Astrocyte (in vitro differentiated cells and primary cell): ENCODE data around the gene DISC1. TPM values are rescaled to one million over a fixed set of nuclear protein-coding genes. Genes with fewer than 3 reads are reported as not detected.

Experiments
- DNase-seq: peaks from one replicate; pipeline ENCODE4 v3.0.0-alpha.2; 2010; ENCODE audit warnings: low read depth
- FAIRE-seq: peaks from 2 replicates; lab custom pipeline; 2011; peaks lifted over from hg19 to GRCh38; lab: Jason Lieb, UNC
- H2AFZ ChIP-seq: 2 replicates; pipeline ENCODE4 v1.6.0; 2012; ENCODE audit warnings: low read depth, low read length, inconsistent platforms
- H3K27ac ChIP-seq: 2 replicates; pipeline ENCODE4 v1.5.1; 2011; ENCODE audit warnings: low read depth, low read length, inconsistent platforms
- H3K27me3 ChIP-seq: 2 replicates; pipeline ENCODE4 v1.6.0; 2011; ENCODE audit warnings: low read length, inconsistent platforms; ENCODE audit not compliant: insufficient read depth
- H3K36me3 ChIP-seq: 2 replicates; pipeline ENCODE4 v1.5.1; 2011; ENCODE audit warnings: low read length, inconsistent platforms; ENCODE audit not compliant: insufficient read depth
- H3K4me1 ChIP-seq: 2 replicates; pipeline ENCODE4 v1.5.1; 2011; ENCODE audit warnings: low read length, inconsistent platforms; ENCODE audit not compliant: insufficient read depth
- H3K4me2 ChIP-seq: 2 replicates; pipeline ENCODE4 v1.6.0; 2012; ENCODE audit warnings: low read length, inconsistent platforms
- H3K4me3 ChIP-seq: 2 replicates; pipeline ENCODE4 v1.5.1; 2011; ENCODE audit warnings: low read depth, mild to moderate bottlenecking, low read length, inconsistent platforms; ENCODE audit not compliant: insufficient read depth
- H3K79me2 ChIP-seq: 2 replicates; pipeline ENCODE4 v1.6.0; 2012; ENCODE audit warnings: mild to moderate bottlenecking, low read length, inconsistent platforms; ENCODE audit not compliant: insufficient read depth
- H3K9ac ChIP-seq: 2 replicates; pipeline ENCODE4 v1.6.0; 2012; ENCODE audit warnings: mild to moderate bottlenecking, low read length, inconsistent platforms
- H3K9me3 ChIP-seq: 2 replicates; pipeline ENCODE4 v1.5.1; 2012; ENCODE audit warnings: low read depth, mild to moderate bottlenecking, low read length, inconsistent platforms; ENCODE audit not compliant: insufficient read depth
- H4K20me1 ChIP-seq: 2 replicates; pipeline ENCODE4 v1.6.0; 2012; ENCODE audit warnings: low read length, inconsistent platforms; ENCODE audit not compliant: insufficient read depth
- H3K27ac Mint-ChIP-seq: one replicate; pipeline ENCODE4 v1.8.0; 2021; ENCODE audit warnings: mild to moderate bottlenecking, mixed read lengths; ENCODE audit not compliant: unreplicated experiment
- H3K27me3 Mint-ChIP-seq: one replicate; pipeline ENCODE4 v1.8.0; 2021; ENCODE audit warnings: low read depth, mixed read lengths; ENCODE audit not compliant: unreplicated experiment
- H3K36me3 Mint-ChIP-seq: one replicate; pipeline ENCODE4 v1.8.0; 2021; ENCODE audit warnings: low read depth, mixed read lengths; ENCODE audit not compliant: unreplicated experiment
- H3K4me1 Mint-ChIP-seq: one replicate; pipeline ENCODE4 v1.8.0; 2021; ENCODE audit warnings: low read depth, mixed read lengths; ENCODE audit not compliant: unreplicated experiment
- H3K4me3 Mint-ChIP-seq: one replicate; pipeline ENCODE4 v1.8.0; 2021; ENCODE audit warnings: mild to moderate bottlenecking, moderate library complexity, mixed read lengths; ENCODE audit not compliant: unreplicated experiment
- H3K9me3 Mint-ChIP-seq: one replicate; pipeline ENCODE4 v1.8.0; 2021; ENCODE audit warnings: mild to moderate bottlenecking, mixed read lengths; ENCODE audit not compliant: unreplicated experiment
- CTCF ChIP-seq: IDR thresholded peaks from 2 replicates; pipeline ENCODE4 v1.5.1; 2011; ENCODE audit warnings: low read depth, mild to moderate bottlenecking, inconsistent platforms, low read length, moderate library complexity; ENCODE audit not compliant: insufficient read depth
- EZH2 ChIP-seq: IDR thresholded peaks from 2 replicates; pipeline ENCODE4 v1.6.1; 2012; ENCODE audit warnings: mild to moderate bottlenecking, low read length, inconsistent platforms; ENCODE audit not compliant: insufficient read depth
- total RNA-seq: library from RNA; stranded (reverse); gene quantifications from 2 replicates; pipeline ENCODE4 v1.2.1, GENCODE V29; 2021

DISC1 gene
- total RNA-seq, 1 donor from 2014 or later = 9.1 TPM

GRCh38 chr1:231684356-231685244 is 58.0 kb downstream of the DISC1 start:
- Mint-ChIP-seq H3K27ac (no peak overlapping the region), H3K9me3 (peaks cover 6% of the 10 kb centered on the region), H3K36me3 (peaks cover 5% of the 10 kb centered on the region), H3K27me3 (no peaks in the 10 kb centered on the region), H3K4me1 (peaks cover 6% of the 10 kb centered on the region), H3K4me3 (no peak overlapping the region)
- Histone ChIP-seq H3K27ac (no peak overlapping the region), H2AFZ (no peak overlapping the region), H3K9me3 (no peaks in the 10 kb centered on the region), H4K20me1 (no peaks in the 10 kb centered on the region), H3K27me3 (no peaks in the 10 kb centered on the region), H3K36me3 (no peaks in the 10 kb centered on the region), H3K4me1 (no peaks in the 10 kb centered on the region), H3K79me2 (no peaks in the 10 kb centered on the region), H3K4me3 (no peak overlapping the region), H3K9ac (no peak overlapping the region), H3K4me2 (no peak overlapping the region)
- no peak for FAIRE-seq
- DNase-seq = no peak
- TF ChIP-seq CTCF = no peak
- no peak for TF ChIP-seq EZH2

GRCh38 chr1:231686384-231686783 is 59.8 kb downstream of the DISC1 start:
- Mint-ChIP-seq H3K27me3 (no peaks in the 10 kb centered on the region), H3K4me3 (no peak overlapping the region), H3K4me1 (peaks cover 11% of the 10 kb centered on the region), H3K9me3 (peaks cover 7% of the 10 kb centered on the region), H3K27ac (no peak overlapping the region), H3K36me3 (peaks cover 5% of the 10 kb centered on the region)
- Histone ChIP-seq H3K79me2 (no peaks in the 10 kb centered on the region), H3K27ac (no peak overlapping the region), H3K4me3 (no peak overlapping the region), H2AFZ (no peak overlapping the region), H3K27me3 (no peaks in the 10 kb centered on the region), H3K4me2 (no peak overlapping the region), H3K9ac (no peak overlapping the region), H3K36me3 (no peaks in the 10 kb centered on the region), H3K9me3 (no peaks in the 10 kb centered on the region), H3K4me1 (no peaks in the 10 kb centered on the region), H4K20me1 (no peaks in the 10 kb centered on the region)
- FAIRE-seq (no peak), DNase-seq (no peak)
- TF ChIP-seq CTCF (no peak), EZH2 (no peak)

DNA sequence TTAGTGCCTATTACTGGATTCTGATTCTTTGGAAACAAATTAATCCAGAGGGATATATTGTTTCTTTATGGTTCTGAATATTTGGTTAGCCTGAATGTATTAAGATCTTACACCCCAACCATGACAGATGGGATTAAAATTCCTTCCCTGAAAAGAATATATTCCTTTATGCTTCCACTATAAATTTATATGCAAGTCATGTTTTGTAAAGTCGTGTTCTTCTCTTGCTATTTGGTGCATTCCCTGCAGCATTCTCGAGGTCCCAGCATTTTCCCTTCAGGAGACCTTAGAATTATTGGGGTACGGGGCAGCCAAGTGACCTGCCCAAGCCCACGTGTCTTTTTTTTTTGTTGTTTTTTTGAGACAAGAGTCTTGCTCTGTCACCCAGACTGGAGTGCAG is 62.4 kb downstream of the DISC1 start:
- no peak overlapping the region for H2AFZ ChIP-seq
- no peak overlapping the region for H3K4me2 ChIP-seq
- H3K4me1 ChIP-seq = no peaks in the 10 kb centered on the region
- H3K27ac Mint-ChIP-seq = no peak overlapping the region
- peaks cover 11% of the 10 kb centered on the region for H3K4me1 Mint-ChIP-seq
- no peak overlapping the region for H3K9ac ChIP-seq
- DNase-seq (no peak), FAIRE-seq (no peak)
- no peak overlapping the region for H3K27ac ChIP-seq
- no peaks in the 10 kb centered on the region for H3K36me3 ChIP-seq
- H3K27me3 Mint-ChIP-seq = no peaks in the 10 kb centered on the region
- H3K9me3 Mint-ChIP-seq = peaks cover 7% of the 10 kb centered on the region
- H3K9me3 ChIP-seq = no peaks in the 10 kb centered on the region
- TF ChIP-seq EZH2 (no peak), CTCF (no peak)
- H3K27me3 ChIP-seq = no peaks in the 10 kb centered on the region
- no peak overlapping the region for H3K4me3 ChIP-seq
- no peak overlapping the region for H3K4me3 Mint-ChIP-seq
- H3K36me3 Mint-ChIP-seq = peaks cover 3% of the 10 kb centered on the region
- H3K79me2 ChIP-seq = no peaks in the 10 kb centered on the region
- peaks cover 10% of the 10 kb centered on the region for H4K20me1 ChIP-seq
